Progenitor cell of endocrine pancreas (in vitro differentiated cells): ENCODE data around the gene SNU13. TPM values are rescaled to one million over a fixed set of nuclear protein-coding genes. Genes with fewer than 3 reads are reported as not detected.
"Not testable (repeated sequence)": the region's sequence is repeated elsewhere in the genome, so short reads cannot be mapped to it uniquely, and the experiment has no call there.

Experiments
- DNase-seq: peaks from one replicate; pipeline ENCODE4 v3.0.0; 2021; ENCODE audit warnings: low spot score; ENCODE audit not compliant: unreplicated experiment
- H3K27ac Mint-ChIP-seq: 2 replicates; pipeline ENCODE4 v1.8.0; 2021; ENCODE audit warnings: mild to moderate bottlenecking, moderate library complexity, mixed read lengths
- H3K27me3 Mint-ChIP-seq: 2 replicates; pipeline ENCODE4 v1.8.0; 2021; ENCODE audit warnings: mixed read lengths
- H3K36me3 Mint-ChIP-seq: 2 replicates; pipeline ENCODE4 v1.8.0; 2022; ENCODE audit warnings: mixed read lengths; ENCODE audit not compliant: insufficient read depth
- H3K4me1 Mint-ChIP-seq: 2 replicates; pipeline ENCODE4 v1.8.0; 2021; ENCODE audit warnings: low read depth, mixed read lengths
- H3K4me3 Mint-ChIP-seq: 2 replicates; pipeline ENCODE4 v1.8.0; 2021; ENCODE audit warnings: low read depth, mild to moderate bottlenecking, moderate library complexity, mixed read lengths
- H3K9me3 Mint-ChIP-seq: 2 replicates; pipeline ENCODE4 v1.8.0; 2021; ENCODE audit warnings: low read depth, mixed read lengths
- CTCF ChIP-seq: fragments of 200-600 bp; sonication (generic); IDR thresholded peaks from one replicate; pipeline ENCODE4 v1.5.0; 2021; ENCODE audit warnings: antibody characterized with exemption, mild to moderate bottlenecking; ENCODE audit not compliant: unreplicated experiment
- total RNA-seq: library from RNA; stranded (reverse); gene quantifications from 2 replicates; pipeline ENCODE4 v1.2.1, GENCODE V29; 2021

Gene SNU13
- total RNA-seq, 1 donor from 2014 or later: 119 TPM

- Mint-ChIP-seq H3K9me3 (no peaks in the 10 kb centered on the region), H3K36me3 (peaks cover 10% of the 10 kb centered on the region), H3K4me1 (peaks cover 1% of the 10 kb centered on the region)
These were observed 7.1 kb downstream of the SNU13 start for GRCh38 chr22:41681616-41682015.

GRCh38 chr22:41676134-41676533 lies 12.5 kb downstream of the SNU13 start:
- Mint-ChIP-seq H3K27ac (no peak overlapping the region), H3K4me3 (no peak overlapping the region), H3K27me3 (no peaks in the 10 kb centered on the region), H3K36me3 (peaks cover 16% of the 10 kb centered on the region), H3K9me3 (no peaks in the 10 kb centered on the region), H3K4me1 (no peaks in the 10 kb centered on the region)
- TF ChIP-seq CTCF: no peak
- DNase-seq: no peak

More at GRCh38 chr22:41681616-41682015, 7.1 kb downstream of the SNU13 start:
- DNase-seq: no peak
- TF ChIP-seq CTCF: no peak
- no peaks in the 10 kb centered on the region for H3K27me3 Mint-ChIP-seq
- H3K27ac Mint-ChIP-seq: no peak overlapping the region
- H3K4me3 Mint-ChIP-seq: peak overlapping the region; percentile 99

- Mint-ChIP-seq H3K4me1 (no peaks in the 10 kb centered on the region), H3K4me3 (no peak overlapping the region), H3K36me3 (peaks cover 14% of the 10 kb centered on the region), H3K9me3 (no peaks in the 10 kb centered on the region), H3K27me3 (no peaks in the 10 kb centered on the region), H3K27ac (peak overlapping the region; percentile 11)
- no peak for DNase-seq
- TF ChIP-seq CTCF: no peak
These were observed 13.8 kb downstream of the SNU13 start for GRCh38 chr22:41674846-41675340.

- peak overlapping the region; percentile 69 for H3K27ac Mint-ChIP-seq
- peaks cover 9% of the 10 kb centered on the region for H3K36me3 Mint-ChIP-seq
These were observed 15.7 kb downstream of the SNU13 start for GRCh38 chr22:41672780-41673509.

GRCh38 chr22:41672096-41672495 lies 16.6 kb downstream of the SNU13 start:
- not testable (repeated sequence) for H3K27ac Mint-ChIP-seq, H3K36me3 Mint-ChIP-seq, H3K27me3 Mint-ChIP-seq, H3K4me1 Mint-ChIP-seq, DNase-seq, H3K9me3 Mint-ChIP-seq, H3K4me3 Mint-ChIP-seq

More at GRCh38 chr22:41672780-41673509, 15.7 kb downstream of the SNU13 start:
- Mint-ChIP-seq H3K9me3 (no peaks in the 10 kb centered on the region), H3K27me3 (no peaks in the 10 kb centered on the region), H3K4me3 (no peak overlapping the region), H3K4me1 (no peaks in the 10 kb centered on the region)
- DNase-seq: no peak
- TF ChIP-seq CTCF: peak; percentile 27
